ENCODE measurements around the gene MEST. TPM values are rescaled to one million over a fixed set of nuclear protein-coding genes. Genes with fewer than 3 reads are reported as not detected.

MEST gene
- total RNA-seq (2021) (34.9 and 37.4 TPM in 2 replicates), Bru-seq, nascent RNA (percentile 61 among the genes with signal in this experiment), BruChase-seq, experiment 1, labeled RNA remaining after a 2-hour chase (percentile 62 among the genes with signal in this experiment), BruChase-seq, experiment 2, labeled RNA remaining after a 6-hour chase (percentile 75 among the genes with signal in this experiment)
- long read RNA-seq, transcript MEST-201 (12 exons, 2,505 nt), result major isoform, 71 of 88 reads
- long read RNA-seq, partial matches to known transcripts, result 7 of 88 reads
- long read RNA-seq, other reads (novel, unspliced or antisense), result 6 of 88 reads

DNA sequence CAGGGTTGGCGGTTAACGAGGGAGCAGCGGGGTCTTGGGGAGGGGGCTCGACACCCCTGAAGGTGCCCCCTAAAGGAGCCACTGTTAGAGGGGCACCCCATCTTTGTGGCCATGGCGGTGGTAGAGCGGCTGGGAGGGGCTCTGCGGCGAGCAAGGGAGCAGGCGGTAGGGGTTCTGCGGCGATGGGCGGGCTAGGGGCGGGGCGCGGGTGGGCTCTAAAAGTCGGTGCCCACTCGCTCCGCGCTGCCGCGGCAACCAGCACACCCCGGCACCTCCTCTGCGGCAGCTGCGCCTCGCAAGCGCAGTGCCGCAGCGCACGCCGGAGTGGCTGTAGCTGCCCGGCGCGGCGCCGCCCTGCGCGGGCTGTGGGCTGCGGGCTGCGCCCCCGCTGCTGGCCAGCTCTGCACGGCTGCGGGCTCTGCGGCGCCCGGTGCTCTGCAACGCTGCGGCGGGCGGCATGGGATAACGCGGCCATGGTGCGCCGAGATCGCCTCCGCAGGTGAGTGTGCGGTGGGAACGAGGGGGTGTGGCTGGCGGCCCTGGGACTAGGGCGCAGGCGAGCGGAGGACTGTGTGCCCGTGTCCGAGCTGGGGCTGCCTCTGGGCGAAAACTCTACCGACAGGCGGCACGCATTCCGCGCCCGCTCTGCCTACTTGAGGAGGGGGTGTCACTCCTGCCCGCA is at the start of gene MEST:
Gene MEST (plus strand): TSS at position 245 of the 682 bp plus-strand sequence. CDS start 229 bp downstream, at position 474.
- BruUV-seq (replicated peaks), result no TSS peak
- CTCF ChIA-PET, result no interaction called here
- peak; percentile 65 for DNase-seq (ENCODE audit: low spot score)
- POLR2A ChIA-PET (ENCODE audit: low non-redundant PET), result no interaction called here
- no peak within 1 kb of the TSS for H3K27ac ChIP-seq (ENCODE audit: low read depth, low read length, poor library complexity, severe bottlenecking)
- no peak for TF ChIP-seq CTCF (conservative IDR thresholded peaks at IDR 0.05; ENCODE audit: low read depth, low read length)
- TF ChIP-seq EZH2 (IDR thresholded peaks at IDR 0.05; ENCODE audit: borderline replicate concordance, low read depth, low read length, poor library complexity, severe bottlenecking), result no peak
- peaks cover 3% of the 10 kb centered on the region for H3K4me1 ChIP-seq (ENCODE audit: insufficient read depth, low read length, poor library complexity, severe bottlenecking)
- H3K9me3 ChIP-seq (ENCODE audit: low read depth, low read length, poor library complexity, severe bottlenecking), result no peaks in the 10 kb centered on the region
- H3K36me3 ChIP-seq (ENCODE audit: insufficient read depth, low read length, poor library complexity, severe bottlenecking), result no peaks in the 10 kb centered on the region
- H3K27me3 ChIP-seq (replicated peaks; ENCODE audit: insufficient read depth, low read depth, low read length, poor library complexity), result no peaks in the 10 kb centered on the region
- intact Hi-C loops (cut with micrococcal nuclease; ENCODE audit: unreplicated experiment), result loop anchor here (5.0 to 10.0 kb wide), 3 partner anchors 215 to 417 kb away; partner anchors contain the start of gene KLHDC10
- H3K4me3 ChIP-seq (ENCODE audit: low read depth, low read length, poor library complexity, severe bottlenecking), result peak within 1 kb of the TSS; percentile 56

DNA sequence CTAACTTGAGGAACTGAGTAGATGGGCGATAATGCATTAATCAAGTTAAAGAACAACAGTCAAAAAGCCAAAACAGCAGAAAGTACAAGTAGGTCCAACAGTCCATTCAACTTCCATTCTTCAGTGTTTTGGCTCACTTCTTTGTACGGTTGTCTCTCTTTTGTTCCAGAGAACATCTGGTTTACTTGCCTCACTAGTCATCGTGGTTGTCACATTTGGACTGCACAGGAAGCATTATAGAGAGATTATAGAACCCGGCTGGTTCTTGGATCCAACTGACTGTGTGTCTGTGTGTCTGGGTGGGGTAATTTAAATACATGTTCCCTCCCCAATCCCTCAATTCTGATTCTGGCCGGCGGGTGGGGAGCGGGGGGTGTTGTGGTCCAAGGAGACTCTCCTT is 49.3 kb upstream of the MEST start:
- H3K36me3 ChIP-seq (ENCODE audit: insufficient read depth, low read length, poor library complexity, severe bottlenecking), result no peaks in the 10 kb centered on the region
- no peaks in the 10 kb centered on the region for H3K9me3 ChIP-seq (ENCODE audit: low read depth, low read length, poor library complexity, severe bottlenecking)
- intact Hi-C loops (cut with micrococcal nuclease; ENCODE audit: unreplicated experiment), result no loop called here
- H3K27ac ChIP-seq (ENCODE audit: low read depth, low read length, poor library complexity, severe bottlenecking), result no peak overlapping the region
- no peaks in the 10 kb centered on the region for H3K27me3 ChIP-seq (replicated peaks; ENCODE audit: insufficient read depth, low read depth, low read length, poor library complexity)
- DNase-seq (ENCODE audit: low spot score), result no peak
- CTCF ChIA-PET, result no interaction called here
- POLR2A ChIA-PET (ENCODE audit: low non-redundant PET), result no interaction called here
- no peak overlapping the region for H3K4me3 ChIP-seq (ENCODE audit: low read depth, low read length, poor library complexity, severe bottlenecking)
- H3K4me1 ChIP-seq (ENCODE audit: insufficient read depth, low read length, poor library complexity, severe bottlenecking), result peaks cover 6% of the 10 kb centered on the region
- BruUV-seq (replicated peaks), result no TSS peak
- TF ChIP-seq CTCF (conservative IDR thresholded peaks at IDR 0.05; ENCODE audit: low read depth, low read length) (no peak), EZH2 (IDR thresholded peaks at IDR 0.05; ENCODE audit: borderline replicate concordance, low read depth, low read length, poor library complexity, severe bottlenecking) (no peak)

- ChIA-PET CTCF (no interaction called here), POLR2A (ENCODE audit: low non-redundant PET) (no interaction called here)
- intact Hi-C loops (cut with micrococcal nuclease; ENCODE audit: unreplicated experiment), result no loop called here
- peaks cover 8% of the 10 kb centered on the region for H3K9me3 ChIP-seq (ENCODE audit: low read depth, low read length, poor library complexity, severe bottlenecking)
- no peaks in the 10 kb centered on the region for H3K27me3 ChIP-seq (replicated peaks; ENCODE audit: insufficient read depth, low read depth, low read length, poor library complexity)
- BruUV-seq (replicated peaks), result no TSS peak
- no peak overlapping the region for H3K27ac ChIP-seq (ENCODE audit: low read depth, low read length, poor library complexity, severe bottlenecking)
- no peaks in the 10 kb centered on the region for H3K36me3 ChIP-seq (ENCODE audit: insufficient read depth, low read length, poor library complexity, severe bottlenecking)
- no peak for DNase-seq (ENCODE audit: low spot score)
- no peak overlapping the region for H3K4me3 ChIP-seq (ENCODE audit: low read depth, low read length, poor library complexity, severe bottlenecking)
- H3K4me1 ChIP-seq (ENCODE audit: insufficient read depth, low read length, poor library complexity, severe bottlenecking), result peaks cover 6% of the 10 kb centered on the region
- TF ChIP-seq CTCF (conservative IDR thresholded peaks at IDR 0.05; ENCODE audit: low read depth, low read length) (no peak), EZH2 (IDR thresholded peaks at IDR 0.05; ENCODE audit: borderline replicate concordance, low read depth, low read length, poor library complexity, severe bottlenecking) (no peak)
Observed at GRCh38 chr7:130444234-130444633, 47.7 kb upstream of the MEST start.

All from A673 (cell line).